ENCODE measurements around the gene PAK4.
"Not testable (repeated sequence)": the region's sequence is repeated elsewhere in the genome, so short reads cannot be mapped to it uniquely, and the experiment has no call there.

The PAK4 gene

GRCh38 chr19:39130337-39131254, 5.0 kb downstream of the PAK4 start:
- FAIRE-seq, result no peak

- FAIRE-seq, result no peak
Observed at GRCh38 chr19:39131255-39131755, 5.7 kb downstream of the PAK4 start.

- FAIRE-seq, result no peak
Observed at GRCh38 chr19:39132344-39132969, 6.9 kb downstream of the PAK4 start.

GRCh38 chr19:39133431-39134270, 8.1 kb downstream of the PAK4 start:
- FAIRE-seq, result no peak

- FAIRE-seq, result no peak
Observed at GRCh38 chr19:39135701-39136100, 10.1 kb downstream of the PAK4 start.

- no peak for FAIRE-seq
Observed at GRCh38 chr19:39136225-39136940, 10.8 kb downstream of the PAK4 start.

- FAIRE-seq, result no peak
Observed at GRCh38 chr19:39137131-39137530, 11.5 kb downstream of the PAK4 start.

GRCh38 chr19:39138221-39139211, 12.9 kb downstream of the PAK4 start:
- FAIRE-seq, result no peak

- no peak for FAIRE-seq
Observed at GRCh38 chr19:39139305-39139874, 13.8 kb downstream of the PAK4 start.

- FAIRE-seq, result no peak
Observed at GRCh38 chr19:39139971-39140453, 14.4 kb downstream of the PAK4 start.

- FAIRE-seq, result no peak
Observed at GRCh38 chr19:39140594-39140993, 15.0 kb downstream of the PAK4 start.

GRCh38 chr19:39141929-39142328, 16.3 kb downstream of the PAK4 start:
- no peak for FAIRE-seq

- FAIRE-seq, result no peak
Observed at GRCh38 chr19:39142630-39143029, 17.0 kb downstream of the PAK4 start.

GRCh38 chr19:39143757-39144289, 18.2 kb downstream of the PAK4 start:
- FAIRE-seq, result not testable (repeated sequence)

GRCh38 chr19:39144290-39145071, 18.9 kb downstream of the PAK4 start:
- no peak for FAIRE-seq

GRCh38 chr19:39145180-39145953, 19.8 kb downstream of the PAK4 start:
- no peak for FAIRE-seq

- no peak for FAIRE-seq
Observed at GRCh38 chr19:39146091-39146490, 20.5 kb downstream of the PAK4 start.

GRCh38 chr19:39146686-39147450, 21.3 kb downstream of the PAK4 start:
- no peak for FAIRE-seq
